ENCODE data around the gene SPINK9. TPM values are rescaled to one million over a fixed set of nuclear protein-coding genes. Genes with fewer than 3 reads are reported as not detected.
A peak's percentile ranks its signal among the peaks of the same experiment; 100 is the strongest.

Gene SPINK9
- total RNA-seq, 2 donors from 2014 or later = not detected

GRCh38 chr5:148352696-148353095, 17.3 kb downstream of the SPINK9 start:
- intact Hi-C loops (cut with DNase I, micrococcal nuclease) = no loop called here
- ATAC-seq = no peak
- no peak for DNase-seq

- DNase-seq (no peak), ATAC-seq (no peak)
- intact Hi-C loops (cut with DNase I, micrococcal nuclease) = no loop called here
These were observed 18.3 kb downstream of the SPINK9 start for GRCh38 chr5:148353634-148354033.

- intact Hi-C loops (cut with DNase I, micrococcal nuclease) = no loop called here
- no peak for ATAC-seq
- DNase-seq = no peak
These were observed 29.0 kb downstream of the SPINK9 start for GRCh38 chr5:148364343-148364742.

- ATAC-seq (no peak), DNase-seq (no peak)
- intact Hi-C loops (cut with DNase I, micrococcal nuclease) = no loop called here
These were observed 32.9 kb downstream of the SPINK9 start for GRCh38 chr5:148368299-148368698.

GRCh38 chr5:148372166-148372725, 36.9 kb downstream of the SPINK9 start:
- DNase-seq (no peak), ATAC-seq (peak; percentile 40)
- intact Hi-C loops (cut with DNase I, micrococcal nuclease) = loop anchor here in 1 of 2 donors (10.0 kb wide), 1 partner anchor 187 kb away; no protein-coding TSS in a partner anchor

GRCh38 chr5:148372893-148373292, 37.5 kb downstream of the SPINK9 start:
- DNase-seq (no peak), ATAC-seq (peak; percentile 92)
- intact Hi-C loops (cut with DNase I, micrococcal nuclease) = loop anchor here in 1 of 2 donors (10.0 kb wide), 1 partner anchor 188 kb away; no protein-coding TSS in a partner anchor

GRCh38 chr5:148374690-148375360, 39.5 kb downstream of the SPINK9 start:
- intact Hi-C loops (cut with DNase I, micrococcal nuclease) = loop anchor here in 1 of 2 donors (10.0 kb wide), 1 partner anchor 190 kb away; no protein-coding TSS in a partner anchor
- ATAC-seq (peak; percentile 87), DNase-seq (peak in 1 of 2 donors; percentile 11)

- no peak for DNase-seq
- no peak for ATAC-seq
- intact Hi-C loops (cut with DNase I, micrococcal nuclease) = loop anchor here in 1 of 2 donors (10.0 kb wide), 1 partner anchor 191 kb away; no protein-coding TSS in a partner anchor
These were observed 40.8 kb downstream of the SPINK9 start for GRCh38 chr5:148376198-148376597.

GRCh38 chr5:148378670-148379069, 43.3 kb downstream of the SPINK9 start:
- ATAC-seq (no peak), DNase-seq (no peak)
- intact Hi-C loops (cut with DNase I, micrococcal nuclease) = loop anchor here in 1 of 2 donors (10.0 kb wide), 1 partner anchor 194 kb away; no protein-coding TSS in a partner anchor

- ATAC-seq = no peak
- intact Hi-C loops (cut with DNase I, micrococcal nuclease) = loop anchor here in 1 of 2 donors (10.0 kb wide), 1 partner anchor 195 kb away; no protein-coding TSS in a partner anchor
- no peak for DNase-seq
These were observed 44.0 kb downstream of the SPINK9 start for GRCh38 chr5:148379340-148379739.

- no peak for DNase-seq
- intact Hi-C loops (cut with DNase I, micrococcal nuclease) = no loop called here
- no peak for ATAC-seq
These were observed 46.5 kb downstream of the SPINK9 start for GRCh38 chr5:148381906-148382305.

- intact Hi-C loops (cut with DNase I, micrococcal nuclease) = no loop called here
- DNase-seq = no peak
- no peak for ATAC-seq
These were observed 47.6 kb downstream of the SPINK9 start for GRCh38 chr5:148382961-148383360.

- DNase-seq = peak; percentile 96 to 98
- ATAC-seq = peak; percentile 96
- intact Hi-C loops (cut with DNase I, micrococcal nuclease) = no loop called here
These were observed 48.4 kb downstream of the SPINK9 start, which contains the start of gene FBXO38 for GRCh38 chr5:148383564-148384379. Gene FBXO38 (plus strand): TSS chr5:148383958. CDS start chr5:148394777, 10,819 bp downstream.

GRCh38 chr5:148384380-148384737, 49.0 kb downstream of the SPINK9 start:
- ATAC-seq (peak; percentile 46), DNase-seq (no peak)
- intact Hi-C loops (cut with DNase I, micrococcal nuclease) = no loop called here

- DNase-seq = no peak
- no peak for ATAC-seq
- intact Hi-C loops (cut with DNase I, micrococcal nuclease) = no loop called here
These were observed 49.7 kb downstream of the SPINK9 start for GRCh38 chr5:148385094-148385493.

GRCh38 chr5:148386041-148386440, 50.7 kb downstream of the SPINK9 start:
- no peak for ATAC-seq
- intact Hi-C loops (cut with DNase I, micrococcal nuclease) = no loop called here
- DNase-seq = no peak

- DNase-seq (no peak), ATAC-seq (no peak)
- intact Hi-C loops (cut with DNase I, micrococcal nuclease) = no loop called here
These were observed 52.0 kb downstream of the SPINK9 start for GRCh38 chr5:148387325-148387724.

- intact Hi-C loops (cut with DNase I, micrococcal nuclease) = no loop called here
- DNase-seq (no peak), ATAC-seq (no peak)
These were observed 53.3 kb downstream of the SPINK9 start for GRCh38 chr5:148388696-148389095.

Measured in left colon (tissue), 2 donors.